Amniotic epithelial cell (primary cell): ENCODE measurements around the gene FBXO30.

ENCODE experiments used
- DNase-seq: peaks from one replicate; pipeline ENCODE4 v3.0.0-alpha.2; 2010; ENCODE audit warnings: low read depth

Gene FBXO30

GRCh38 chr6:145816392-145816791 is 1.8 kb upstream of the FBXO30 start:
- no peak for DNase-seq

DNA sequence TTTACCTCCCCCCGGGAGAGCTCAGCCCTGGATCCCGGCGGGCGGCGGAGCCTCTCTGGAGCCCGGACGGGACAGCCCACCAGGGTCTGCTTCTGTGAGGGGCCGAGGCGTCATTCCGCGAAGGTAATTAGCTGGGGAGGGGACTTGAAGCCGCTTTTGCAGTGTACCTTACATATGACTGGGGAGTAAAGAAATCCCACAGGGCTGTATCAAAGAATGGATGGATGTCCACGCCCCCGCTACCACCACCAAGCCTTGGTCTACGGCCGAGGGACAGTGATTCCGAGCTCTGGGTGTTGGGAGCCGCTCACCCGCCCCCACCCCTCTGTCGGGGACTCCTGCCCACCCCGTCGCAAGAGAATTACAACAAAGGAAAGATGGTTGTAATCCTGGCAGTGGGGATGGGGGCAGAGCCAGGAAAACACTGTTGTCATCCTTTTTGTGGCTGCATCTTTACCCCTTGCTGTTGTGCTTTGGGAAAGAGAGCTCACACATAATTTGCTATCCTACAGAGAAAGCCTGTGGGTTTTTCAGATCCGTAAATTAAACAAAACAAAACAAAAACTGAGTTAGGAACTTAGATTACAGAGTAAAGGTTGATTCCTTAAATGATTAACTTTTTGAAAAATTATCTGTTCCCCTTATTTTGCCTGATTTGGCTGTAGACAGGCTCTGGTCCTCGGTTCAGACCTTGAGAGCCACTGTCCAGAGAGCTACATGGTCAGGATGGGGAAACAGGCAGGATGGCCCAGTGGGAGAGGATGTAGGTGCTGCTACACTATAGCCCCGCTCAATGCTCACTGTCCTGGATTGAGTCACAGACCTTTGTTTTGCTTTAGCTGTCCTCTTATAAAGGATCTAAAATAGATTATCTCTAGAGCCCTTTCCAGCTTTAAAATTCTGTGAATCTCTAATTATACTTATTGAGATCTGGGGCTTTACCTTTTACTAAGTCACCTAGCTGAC is 997 bp upstream of the FBXO30 start:
- no peak for DNase-seq

DNA sequence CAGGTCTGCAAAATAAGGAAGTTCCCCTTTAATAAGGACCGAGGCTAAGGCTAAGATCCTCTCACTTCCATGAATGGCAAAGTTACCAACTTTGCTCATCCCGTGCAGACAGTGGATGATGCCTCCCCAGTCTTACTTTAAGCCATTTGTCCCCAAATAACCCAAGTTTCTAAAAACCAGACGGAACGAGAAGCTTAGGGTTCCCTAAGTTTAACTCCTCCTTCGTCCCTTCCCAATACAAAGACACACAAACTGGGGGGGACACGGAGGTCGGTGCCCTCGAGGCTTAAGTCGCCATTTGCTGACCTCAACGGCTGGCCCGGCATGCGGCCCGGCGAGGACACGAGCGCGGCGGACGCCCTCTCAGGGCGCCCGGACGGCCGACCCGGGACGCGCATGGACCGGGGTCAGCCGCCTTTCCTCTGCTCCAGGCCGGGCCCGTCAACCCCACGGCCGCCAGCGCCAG is 527 bp downstream of the FBXO30 start:
- DNase-seq, result no peak

DNA sequence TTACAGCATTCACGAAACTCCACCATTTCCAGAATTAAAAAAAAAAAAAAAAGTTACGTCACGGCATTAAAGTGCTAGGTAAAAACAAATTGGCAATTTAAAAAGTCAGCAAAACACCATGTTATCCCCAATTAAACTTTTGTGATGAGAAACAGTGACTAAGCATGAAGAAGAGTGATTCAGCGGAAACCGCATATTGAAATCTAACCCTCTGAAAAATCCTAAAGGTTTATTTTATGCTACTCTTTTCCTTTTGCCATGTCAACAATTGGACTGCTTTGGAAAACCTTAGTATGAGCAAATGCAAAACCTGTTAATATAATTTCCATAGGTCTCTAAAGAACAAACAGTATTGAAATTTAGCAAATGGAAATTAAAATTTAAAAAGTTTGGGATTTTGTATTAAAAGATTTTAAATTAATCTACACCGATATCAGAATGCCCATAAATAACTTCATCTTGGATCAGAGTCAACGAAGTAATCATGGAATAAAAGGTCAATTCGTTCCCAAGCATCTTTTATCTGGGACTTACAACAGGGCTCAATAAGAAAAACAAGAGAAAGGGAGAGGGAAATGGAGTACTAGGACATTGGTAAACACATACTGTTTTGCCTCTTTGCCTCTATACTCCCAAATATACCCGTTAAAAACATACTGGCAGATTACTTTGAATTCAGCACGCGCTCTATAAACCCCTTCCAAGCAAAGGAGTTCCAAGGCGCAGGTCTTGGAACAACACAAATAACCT is 1.1 kb downstream of the FBXO30 start:
- DNase-seq, result peak; percentile 75

- DNase-seq, result no peak
These were observed 2.9 kb downstream of the FBXO30 start for GRCh38 chr6:145811741-145812140.

DNA sequence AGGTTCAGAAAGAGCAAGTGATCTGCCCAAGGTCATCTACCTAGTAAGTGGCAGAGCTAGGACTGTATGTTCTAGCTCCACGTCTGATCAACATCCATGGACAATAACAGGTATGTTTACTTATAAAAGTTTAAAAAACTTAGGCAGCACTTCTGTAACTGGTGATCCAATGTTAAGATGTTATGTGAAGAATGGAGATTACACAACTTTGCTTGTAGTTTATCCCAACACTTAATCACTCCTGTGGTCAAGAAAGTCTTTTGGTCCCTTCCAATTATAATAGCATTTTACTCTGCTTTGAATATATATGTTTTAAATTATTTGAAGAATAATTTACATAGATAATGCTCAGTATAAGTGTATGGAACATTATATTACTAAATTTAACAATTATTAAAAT is 4.8 kb downstream of the FBXO30 start:
- peak; percentile 84 for DNase-seq

GRCh38 chr6:145809211-145809610 is 5.4 kb downstream of the FBXO30 start:
- DNase-seq, result no peak

GRCh38 chr6:145808239-145808638 is 6.4 kb downstream of the FBXO30 start:
- DNase-seq, result no peak

GRCh38 chr6:145802141-145802540 is 12.5 kb downstream of the FBXO30 start:
- DNase-seq, result no peak

DNA sequence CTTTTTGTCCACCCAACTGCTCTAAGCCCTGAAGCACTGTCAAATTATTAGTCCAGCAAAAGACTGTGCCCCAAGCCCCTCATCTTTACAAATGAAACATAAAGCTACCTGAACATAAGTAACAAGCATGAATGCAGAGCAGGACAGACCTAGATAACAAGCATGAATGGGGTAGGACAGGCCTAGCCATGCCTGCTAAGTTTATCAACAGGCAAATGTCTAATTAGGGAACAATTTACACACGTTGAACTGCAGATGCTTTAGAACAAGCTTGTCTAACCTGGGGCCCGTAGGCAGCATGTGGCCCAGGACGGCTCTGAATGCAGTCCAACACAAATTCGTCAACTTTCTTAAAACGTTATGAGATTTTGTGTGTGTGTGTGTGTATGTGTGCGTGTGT is 13.6 kb downstream of the FBXO30 start:
- DNase-seq, result no peak

- DNase-seq, result no peak
These were observed 16.1 kb downstream of the FBXO30 start for GRCh38 chr6:145798530-145798929.

GRCh38 chr6:145789443-145789842 is 25.2 kb downstream of the FBXO30 start:
- DNase-seq, result peak; percentile 33

DNA sequence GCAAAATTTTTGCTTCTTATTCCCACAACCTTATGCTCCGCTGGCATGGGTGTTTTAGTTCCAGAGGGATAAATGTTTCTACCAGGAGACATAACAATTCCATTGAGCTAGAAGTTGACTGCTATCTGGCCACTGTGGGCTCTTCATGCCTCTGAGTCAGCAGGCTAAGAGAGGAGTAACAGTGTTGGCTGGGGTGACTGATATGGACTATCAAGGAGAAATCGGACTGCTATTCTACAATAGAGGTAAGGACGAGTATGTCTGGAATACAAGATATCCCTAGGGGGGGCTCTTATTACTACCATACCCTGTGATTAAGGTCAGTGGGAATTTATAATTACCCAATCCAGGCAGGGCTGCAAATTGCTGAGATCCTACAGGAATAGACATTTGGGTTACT is 26.9 kb downstream of the FBXO30 start:
- no peak for DNase-seq

DNA sequence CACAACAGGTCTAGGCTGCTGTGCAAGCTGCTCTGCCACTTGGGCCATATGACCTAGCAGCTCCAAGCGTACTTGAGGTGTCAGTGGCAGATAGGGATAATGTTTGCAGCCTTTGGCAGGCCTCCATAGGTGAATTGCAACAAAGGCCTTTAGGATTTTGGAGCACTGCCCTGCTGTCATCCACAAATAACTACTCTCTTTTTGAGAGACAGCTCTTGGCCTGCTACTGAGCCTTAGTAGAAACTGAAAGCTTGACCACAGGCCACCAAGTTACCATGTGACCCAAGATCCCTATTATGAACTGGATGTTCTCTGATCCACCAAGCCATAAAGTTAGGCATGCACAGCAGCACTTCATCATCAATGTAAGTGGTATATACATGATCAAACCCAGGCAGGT is 29.9 kb downstream of the FBXO30 start:
- no peak for DNase-seq

DNA sequence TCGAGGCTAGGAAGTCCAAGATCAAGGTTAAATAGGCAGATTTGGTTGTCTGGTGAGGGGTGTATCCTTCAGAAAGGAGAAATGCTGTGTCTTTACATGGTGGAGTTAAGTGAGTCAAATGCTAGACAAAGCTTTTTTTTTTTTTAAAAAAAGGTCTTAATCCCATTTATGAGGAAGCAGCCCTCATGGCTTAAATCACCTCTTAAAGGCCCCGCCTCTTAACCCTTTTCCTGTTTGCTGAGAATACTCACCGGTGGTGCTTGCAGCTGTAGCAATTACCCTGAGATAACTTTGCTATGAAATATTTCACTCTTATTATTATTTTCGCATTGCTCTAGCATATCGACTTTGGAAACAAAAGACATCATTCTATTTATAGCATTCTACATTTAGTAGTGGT is 30.8 kb downstream of the FBXO30 start:
- no peak for DNase-seq

DNA sequence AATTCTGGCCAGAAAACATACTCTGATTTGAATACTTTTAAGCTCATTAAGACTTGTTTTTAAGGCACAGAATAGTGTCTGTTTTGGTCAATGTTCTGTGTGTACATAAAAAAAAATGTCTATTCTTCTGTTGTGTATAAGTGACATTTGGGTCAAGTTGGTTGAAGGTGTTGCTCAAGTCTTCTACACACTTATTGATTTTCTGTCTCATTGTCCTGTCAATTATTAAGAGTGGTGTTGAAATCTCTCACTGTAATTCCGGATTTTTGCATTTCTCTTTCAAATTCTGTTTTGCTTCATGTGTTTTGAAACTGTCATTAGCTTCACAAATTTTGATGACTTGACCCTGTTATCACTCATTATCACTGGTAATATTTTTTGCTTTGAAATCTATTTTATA is 41.7 kb downstream of the FBXO30 start:
- DNase-seq, result no peak

GRCh38 chr6:145765449-145765848 is 49.1 kb downstream of the FBXO30 start:
- DNase-seq, result no peak

DNA sequence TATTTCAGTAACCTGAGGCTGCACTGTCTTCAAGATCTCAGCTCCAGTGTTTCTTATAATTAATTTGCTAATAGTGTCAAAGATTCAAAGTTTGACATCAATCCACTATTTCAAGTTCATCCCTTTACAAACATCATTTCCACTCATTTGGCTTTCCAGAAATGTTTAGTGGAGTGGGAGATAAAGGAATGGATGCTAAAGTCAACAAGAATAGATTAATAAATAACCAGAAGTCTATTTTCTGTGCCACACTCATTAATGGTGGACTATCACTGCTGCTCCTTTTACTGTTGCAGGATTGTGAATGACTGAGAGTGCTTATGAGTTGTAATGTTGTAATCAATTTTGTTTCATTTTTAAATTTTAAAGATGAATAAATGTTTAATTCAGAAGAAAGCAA is 50.9 kb downstream of the FBXO30 start:
- DNase-seq, result no peak

GRCh38 chr6:145761584-145761983 is 53.0 kb downstream of the FBXO30 start:
- DNase-seq, result no peak

GRCh38 chr6:145758113-145758512 is 56.5 kb downstream of the FBXO30 start:
- DNase-seq, result peak; percentile 25

- DNase-seq, result peak; percentile 99
These were observed 58.4 kb downstream of the FBXO30 start for GRCh38 chr6:145756170-145756662.

GRCh38 chr6:145755682-145756081 is 58.9 kb downstream of the FBXO30 start:
- DNase-seq, result no peak

GRCh38 chr6:145752638-145753037 is 62.0 kb downstream of the FBXO30 start:
- DNase-seq, result no peak
